Ovary (tissue), 3 donors: ENCODE data around the gene SLC26A3.

Experiments
- EP300 ChIP-seq: sonication (generic); formaldehyde crosslinking; IDR thresholded peaks from one replicate; pipeline ENCODE4 v1.6.1; 2017; ENCODE audit warnings: antibody characterized with exemption
- POLR2A ChIP-seq: fragments of 450-650 bp; IDR thresholded peaks from one replicate; pipeline ENCODE4 v1.6.1; 2017; ENCODE audit warnings: antibody characterized with exemption, mild to moderate bottlenecking, moderate library complexity
- TF ChIP-seq, protein P1 (sequence below), 3 donors: fragments of 450-650 bp in 2 of 3; fragments of 200-600 bp in 1 of 3; IDR thresholded peaks; one replicate each; pipeline versions ENCODE4 v1.5.1 to v1.8.0; 2016 to 2022; ENCODE audit warnings: antibody characterized with exemption in 3 of 3, mild to moderate bottlenecking in 1 of 3
- donor health status: DM: no; HTN: no; CAD: no.

DNA sequence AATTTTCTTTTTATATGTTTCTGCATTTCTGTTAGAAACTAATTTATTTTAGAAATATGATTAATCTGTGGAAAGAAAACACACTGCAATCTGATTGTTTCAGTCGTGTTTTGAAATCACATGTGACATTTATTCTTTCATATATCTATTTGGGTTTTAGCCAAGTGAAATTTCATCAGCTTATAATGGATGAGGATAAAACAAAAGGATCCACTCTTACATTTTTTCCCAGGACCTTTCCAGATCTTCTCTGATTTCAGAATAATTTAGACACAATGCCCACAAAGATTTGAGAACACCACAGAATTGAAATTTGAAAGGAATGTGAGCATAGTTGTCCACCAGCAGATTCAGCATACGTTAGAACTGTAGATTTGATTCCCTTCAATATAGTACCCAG lies 30.0 kb downstream of the SLC26A3 start:
- TF ChIP-seq, protein P1, sequence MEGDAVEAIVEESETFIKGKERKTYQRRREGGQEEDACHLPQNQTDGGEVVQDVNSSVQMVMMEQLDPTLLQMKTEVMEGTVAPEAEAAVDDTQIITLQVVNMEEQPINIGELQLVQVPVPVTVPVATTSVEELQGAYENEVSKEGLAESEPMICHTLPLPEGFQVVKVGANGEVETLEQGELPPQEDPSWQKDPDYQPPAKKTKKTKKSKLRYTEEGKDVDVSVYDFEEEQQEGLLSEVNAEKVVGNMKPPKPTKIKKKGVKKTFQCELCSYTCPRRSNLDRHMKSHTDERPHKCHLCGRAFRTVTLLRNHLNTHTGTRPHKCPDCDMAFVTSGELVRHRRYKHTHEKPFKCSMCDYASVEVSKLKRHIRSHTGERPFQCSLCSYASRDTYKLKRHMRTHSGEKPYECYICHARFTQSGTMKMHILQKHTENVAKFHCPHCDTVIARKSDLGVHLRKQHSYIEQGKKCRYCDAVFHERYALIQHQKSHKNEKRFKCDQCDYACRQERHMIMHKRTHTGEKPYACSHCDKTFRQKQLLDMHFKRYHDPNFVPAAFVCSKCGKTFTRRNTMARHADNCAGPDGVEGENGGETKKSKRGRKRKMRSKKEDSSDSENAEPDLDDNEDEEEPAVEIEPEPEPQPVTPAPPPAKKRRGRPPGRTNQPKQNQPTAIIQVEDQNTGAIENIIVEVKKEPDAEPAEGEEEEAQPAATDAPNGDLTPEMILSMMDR (IDR thresholded peaks at IDR 0.05) = no peak
- TF ChIP-seq EP300 (no peak), POLR2A (no peak)
